ENCODE measurements around the gene FOCAD.

GRCh38 chr9:20815923-20816703 lies 132.1 kb downstream of the FOCAD start:
- no peak for TF ChIP-seq CTCF (IDR thresholded peaks at IDR 0.05; ENCODE audit: low read depth, low read length, poor library complexity, severe bottlenecking)
- no peak for TF ChIP-seq EZH2phosphoT487 (IDR thresholded peaks at IDR 0.05; ENCODE audit: borderline replicate concordance, low read length)

Measured in DOHH2 (cell line).